ENCODE data around the gene VPS36.

VPS36 gene

GRCh38 chr13:52451135-52451804, 836 bp upstream of the VPS36 start:
- Mint-ChIP-seq H3K36me3 (ENCODE audit: low read depth) (peaks cover 6% of the 10 kb centered on the region), H3K9me3 (no peaks in the 10 kb centered on the region), H3K27ac (no peak overlapping the region), H3K27me3 (ENCODE audit: low read depth, poor library complexity) (peaks cover 8% of the 10 kb centered on the region), H3K4me3 (peak overlapping the region; percentile 80), H3K4me1 (peaks cover 50% of the 10 kb centered on the region)
- DNase-seq: no peak
- TF ChIP-seq CTCF (IDR thresholded peaks at IDR 0.05): no peak

- Mint-ChIP-seq H3K27me3 (ENCODE audit: low read depth, poor library complexity) (peaks cover 8% of the 10 kb centered on the region), H3K27ac (no peak overlapping the region), H3K36me3 (ENCODE audit: low read depth) (peaks cover 6% of the 10 kb centered on the region), H3K4me3 (peak overlapping the region; percentile 80), H3K9me3 (no peaks in the 10 kb centered on the region), H3K4me1 (peaks cover 45% of the 10 kb centered on the region)
- DNase-seq: no peak
- peak; percentile 13 for TF ChIP-seq CTCF (IDR thresholded peaks at IDR 0.05)
Observed at GRCh38 chr13:52450793-52451116, 321 bp upstream of the VPS36 start.

- no peak for DNase-seq
- peaks cover 39% of the 10 kb centered on the region for H3K4me1 Mint-ChIP-seq
Observed at GRCh38 chr13:52449331-52450011, 963 bp downstream of the VPS36 start.

GRCh38 chr13:52447815-52448552, 2.5 kb downstream of the VPS36 start:
- TF ChIP-seq CTCF (IDR thresholded peaks at IDR 0.05): no peak
- Mint-ChIP-seq H3K4me1 (peaks cover 24% of the 10 kb centered on the region), H3K27me3 (ENCODE audit: low read depth, poor library complexity) (no peaks in the 10 kb centered on the region), H3K36me3 (ENCODE audit: low read depth) (peaks cover 26% of the 10 kb centered on the region), H3K4me3 (no peak overlapping the region), H3K9me3 (no peaks in the 10 kb centered on the region), H3K27ac (no peak overlapping the region)
- DNase-seq: no peak

More at GRCh38 chr13:52449331-52450011, 963 bp downstream of the VPS36 start:
- TF ChIP-seq CTCF (IDR thresholded peaks at IDR 0.05): no peak
- H3K4me3 Mint-ChIP-seq: peak overlapping the region; percentile 94
- H3K36me3 Mint-ChIP-seq (ENCODE audit: low read depth): peaks cover 18% of the 10 kb centered on the region
- no peaks in the 10 kb centered on the region for H3K27me3 Mint-ChIP-seq (ENCODE audit: low read depth, poor library complexity)
- H3K27ac Mint-ChIP-seq: peak overlapping the region; percentile 55
- H3K9me3 Mint-ChIP-seq: no peaks in the 10 kb centered on the region

GRCh38 chr13:52447354-52447753, 3.1 kb downstream of the VPS36 start:
- Mint-ChIP-seq H3K9me3 (no peaks in the 10 kb centered on the region), H3K27ac (no peak overlapping the region), H3K36me3 (ENCODE audit: low read depth) (peaks cover 31% of the 10 kb centered on the region), H3K27me3 (ENCODE audit: low read depth, poor library complexity) (no peaks in the 10 kb centered on the region), H3K4me1 (peaks cover 24% of the 10 kb centered on the region), H3K4me3 (no peak overlapping the region)
- no peak for TF ChIP-seq CTCF (IDR thresholded peaks at IDR 0.05)
- DNase-seq: no peak
